Mononuclear cell (primary cell): ENCODE data around the gene RELT. TPM values are rescaled to one million over a fixed set of nuclear protein-coding genes. Genes with fewer than 3 reads are reported as not detected.

Source experiments
- H3K27me3 ChIP-seq: 2 replicates; pipeline ENCODE4 v1.6.0; 2011; ENCODE audit warnings: low read length, control low read depth; ENCODE audit not compliant: insufficient read depth
- H3K4me1 ChIP-seq: 2 replicates; pipeline ENCODE4 v1.5.1; 2011; ENCODE audit warnings: mild to moderate bottlenecking, low read length, control low read depth; ENCODE audit not compliant: insufficient read depth
- H3K4me3 ChIP-seq: 2 replicates; pipeline ENCODE4 v1.5.1; 2011; ENCODE audit warnings: mild to moderate bottlenecking, low read length, moderate library complexity
- H3K9me3 ChIP-seq: 2 replicates; pipeline ENCODE4 v1.5.1; 2011; ENCODE audit warnings: low read depth, mild to moderate bottlenecking, control low read depth, low read length
- total RNA-seq: library from RNA; depleted of rRNA; stranded (reverse); fragments of >200 nt; gene quantifications from one replicate; pipeline ENCODE4 v1.2.3, GENCODE V29; 2012

Gene RELT
- total RNA-seq, 1 donor: 64.0 TPM

DNA sequence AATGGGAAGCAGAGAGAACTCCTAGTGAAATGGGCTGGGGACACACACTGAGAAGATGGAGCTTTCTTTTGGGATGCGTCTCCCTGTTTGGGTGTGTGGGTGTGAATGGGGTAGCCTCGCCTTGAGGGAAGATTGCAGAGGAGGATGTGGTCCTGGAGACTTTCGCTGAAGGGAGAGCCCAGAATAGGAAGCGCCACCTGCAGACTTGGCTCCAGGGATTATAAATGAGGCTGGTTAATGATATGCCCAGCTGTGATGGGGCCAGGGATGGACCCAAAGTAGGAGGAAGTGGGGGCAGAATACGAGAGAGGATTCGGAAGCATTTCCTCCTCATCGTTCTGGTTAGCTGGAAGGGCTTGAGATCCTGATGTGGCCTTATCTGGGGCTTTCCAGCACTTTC lies 13.7 kb downstream of the RELT start:
- peaks cover 67% of the 10 kb centered on the region for H3K4me1 ChIP-seq

DNA sequence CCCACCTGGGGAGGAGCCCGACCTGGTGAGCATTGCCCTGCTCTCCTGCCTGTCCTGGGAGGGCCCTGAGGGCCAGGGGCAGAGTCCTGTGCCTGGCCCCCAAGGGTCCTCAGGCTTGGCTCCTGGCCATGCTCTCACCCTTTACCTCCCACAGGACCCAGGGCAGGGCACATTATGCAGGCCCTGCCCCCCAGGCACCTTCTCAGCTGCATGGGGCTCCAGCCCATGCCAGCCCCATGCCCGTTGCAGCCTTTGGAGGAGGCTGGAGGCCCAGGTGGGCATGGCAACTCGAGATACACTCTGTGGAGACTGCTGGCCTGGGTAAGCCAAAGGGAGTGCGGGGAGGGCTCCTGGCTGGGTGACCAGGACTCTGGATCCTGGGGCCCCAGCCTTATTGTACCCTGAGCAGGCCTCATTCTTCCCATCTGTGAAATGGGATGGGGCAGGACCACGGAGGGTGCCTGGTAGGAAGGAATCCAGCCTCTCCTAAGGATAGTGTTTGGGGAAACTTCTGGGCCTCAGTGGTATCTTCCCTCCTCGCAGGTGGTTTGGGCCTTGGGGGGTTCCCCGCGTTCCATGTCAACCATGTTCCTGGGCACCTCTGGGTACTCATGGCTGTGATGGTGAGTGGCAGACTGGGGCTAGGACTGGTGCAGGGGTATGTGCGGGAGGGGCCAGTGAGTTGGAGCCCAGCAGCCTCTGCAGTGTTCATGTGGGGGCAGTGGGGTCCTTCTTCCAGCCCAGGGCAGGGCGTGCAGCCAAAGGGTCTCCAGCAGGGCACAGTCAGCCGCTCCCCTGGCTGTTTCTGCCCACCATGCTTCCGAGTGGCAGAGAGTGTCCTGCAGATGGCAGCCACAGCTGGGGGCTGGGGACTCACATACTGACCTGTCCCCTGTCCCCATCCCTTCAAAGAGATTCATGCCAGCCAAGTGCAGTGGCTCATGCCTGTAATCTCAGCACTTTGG lies 14.7 kb downstream of the RELT start:
- no peak overlapping the region for H3K4me3 ChIP-seq
- H3K9me3 ChIP-seq: no peaks in the 10 kb centered on the region
- H3K4me1 ChIP-seq: peaks cover 57% of the 10 kb centered on the region
- no peaks in the 10 kb centered on the region for H3K27me3 ChIP-seq

More for the DNA sequence above, 13.7 kb downstream of the RELT start:
- Histone ChIP-seq H3K4me3 (no peak overlapping the region), H3K27me3 (no peaks in the 10 kb centered on the region), H3K9me3 (no peaks in the 10 kb centered on the region)

- Histone ChIP-seq H3K4me1 (peaks cover 50% of the 10 kb centered on the region), H3K27me3 (no peaks in the 10 kb centered on the region), H3K9me3 (no peaks in the 10 kb centered on the region)
Observed at GRCh38 chr11:73391665-73392064, 15.5 kb downstream of the RELT start.

GRCh38 chr11:73392108-73393010 lies 16.2 kb downstream of the RELT start:
- no peaks in the 10 kb centered on the region for H3K27me3 ChIP-seq
- peaks cover 43% of the 10 kb centered on the region for H3K4me1 ChIP-seq
- no peak overlapping the region for H3K4me3 ChIP-seq
- no peaks in the 10 kb centered on the region for H3K9me3 ChIP-seq

More at GRCh38 chr11:73391665-73392064, 15.5 kb downstream of the RELT start:
- no peak overlapping the region for H3K4me3 ChIP-seq

DNA sequence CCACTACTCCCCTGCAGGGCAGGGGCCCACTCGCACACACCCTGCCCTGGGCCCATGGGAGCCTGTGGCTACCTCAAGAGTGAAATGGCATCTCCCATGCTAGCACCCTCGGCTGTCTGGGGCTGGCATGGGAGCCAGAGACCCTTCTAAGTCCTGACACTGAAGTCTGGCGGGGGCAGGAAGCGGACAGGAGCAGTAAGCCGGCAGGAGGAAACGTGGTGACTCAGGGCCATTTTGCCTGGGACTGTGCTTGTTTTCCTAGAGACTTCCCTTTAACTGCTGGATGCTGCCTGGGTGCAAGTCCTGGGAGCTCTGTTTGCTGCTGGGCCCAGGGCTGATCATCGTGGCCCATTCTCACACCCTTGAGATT lies 16.8 kb downstream of the RELT start:
- Histone ChIP-seq H3K27me3 (no peaks in the 10 kb centered on the region), H3K4me3 (no peak overlapping the region), H3K9me3 (no peaks in the 10 kb centered on the region), H3K4me1 (peaks cover 36% of the 10 kb centered on the region)

DNA sequence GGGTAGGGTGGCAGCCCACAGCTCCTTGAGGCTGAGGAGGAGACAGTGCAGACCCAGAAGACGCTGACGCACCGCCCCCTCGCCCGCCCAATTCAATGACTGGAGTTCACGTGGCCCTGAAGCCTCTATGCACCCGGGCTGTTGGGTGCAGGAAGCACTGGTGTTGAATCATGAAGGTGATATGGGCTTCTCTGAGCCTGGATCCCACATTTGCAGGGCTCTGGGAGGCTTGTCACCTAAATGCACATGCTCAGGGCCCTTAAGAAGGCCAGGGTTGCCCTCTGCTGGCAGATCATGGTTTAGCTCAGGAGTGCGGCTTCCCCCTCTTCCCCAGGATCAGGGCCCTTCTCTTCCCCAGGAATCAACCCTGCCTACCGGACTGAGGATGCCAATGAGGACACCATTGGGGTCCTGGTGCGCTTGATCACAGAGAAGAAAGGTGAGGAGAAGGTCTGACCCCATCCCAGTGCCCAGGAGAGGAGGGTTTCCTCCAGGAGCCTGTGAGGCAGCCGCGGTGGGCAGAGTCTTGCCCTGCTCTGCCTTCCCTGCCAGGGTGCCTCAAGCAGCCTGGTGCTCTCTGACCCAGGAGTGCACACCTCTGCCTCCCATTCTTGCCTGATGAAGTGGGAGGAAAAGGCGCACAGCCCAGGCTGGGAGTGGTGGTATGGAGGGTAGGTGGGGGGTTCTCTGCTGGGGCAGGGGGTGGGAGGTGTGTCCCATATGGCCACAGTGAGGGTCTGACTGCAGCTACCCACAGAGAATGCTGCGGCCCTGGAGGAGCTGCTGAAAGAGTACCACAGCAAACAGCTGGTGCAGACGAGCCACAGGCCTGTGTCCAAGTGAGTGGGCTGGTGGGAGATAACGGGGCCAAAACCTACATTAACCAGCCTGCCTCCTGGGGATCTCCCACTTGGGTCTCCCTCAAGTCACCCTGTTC lies 17.5 kb downstream of the RELT start:
- Histone ChIP-seq H3K4me1 (peaks cover 29% of the 10 kb centered on the region), H3K27me3 (no peaks in the 10 kb centered on the region), H3K4me3 (no peak overlapping the region), H3K9me3 (no peaks in the 10 kb centered on the region)

DNA sequence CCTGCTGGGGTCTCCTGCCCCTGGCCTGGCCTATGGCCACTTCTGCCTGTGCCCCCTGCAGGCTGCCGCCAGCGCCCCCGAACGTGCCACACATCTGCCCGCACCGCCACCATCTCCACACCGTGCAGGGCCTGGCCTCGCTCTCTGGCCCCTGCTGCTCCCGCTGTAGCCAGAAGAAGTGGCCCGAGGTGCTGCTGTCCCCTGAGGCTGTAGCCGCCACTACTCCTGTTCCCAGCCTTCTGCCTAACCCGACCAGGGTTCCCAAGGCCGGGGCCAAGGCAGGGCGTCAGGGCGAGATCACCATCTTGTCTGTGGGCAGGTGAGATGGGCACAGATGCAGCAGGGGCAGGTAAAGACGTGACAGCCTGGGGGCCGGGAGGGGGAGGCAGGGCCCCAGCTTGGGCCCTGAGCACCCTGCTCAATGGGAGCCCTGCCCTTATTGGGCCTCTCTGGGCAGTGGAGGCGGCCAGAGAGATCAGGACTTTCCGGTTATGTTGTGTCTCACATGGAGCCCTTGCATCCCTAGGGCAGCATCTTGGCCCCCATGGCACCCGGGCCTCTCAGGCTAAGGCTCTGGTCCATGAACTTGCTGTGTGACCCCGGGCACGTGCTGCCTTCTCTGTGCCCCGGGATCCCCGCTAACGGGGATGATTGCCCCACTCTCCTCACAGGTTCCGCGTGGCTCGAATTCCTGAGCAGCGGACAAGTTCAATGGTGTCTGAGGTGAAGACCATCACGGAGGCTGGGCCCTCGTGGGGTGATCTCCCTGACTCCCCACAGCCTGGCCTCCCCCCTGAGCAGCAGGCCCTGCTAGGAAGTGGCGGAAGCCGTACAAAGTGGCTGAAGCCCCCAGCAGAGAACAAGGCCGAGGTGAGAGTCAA lies 18.5 kb downstream of the RELT start:
- Histone ChIP-seq H3K9me3 (no peaks in the 10 kb centered on the region), H3K4me3 (no peak overlapping the region), H3K4me1 (peaks cover 20% of the 10 kb centered on the region), H3K27me3 (no peaks in the 10 kb centered on the region)

GRCh38 chr11:73395297-73396208 lies 19.4 kb downstream of the RELT start:
- H3K9me3 ChIP-seq: no peaks in the 10 kb centered on the region
- no peak overlapping the region for H3K4me3 ChIP-seq
- H3K4me1 ChIP-seq: peaks cover 11% of the 10 kb centered on the region
- no peaks in the 10 kb centered on the region for H3K27me3 ChIP-seq

- H3K9me3 ChIP-seq: no peaks in the 10 kb centered on the region
Observed at GRCh38 chr11:73396251-73396930, 20.2 kb downstream of the RELT start.

GRCh38 chr11:73396985-73397384 lies 20.8 kb downstream of the RELT start:
- Histone ChIP-seq H3K9me3 (no peaks in the 10 kb centered on the region), H3K4me1 (peaks cover 10% of the 10 kb centered on the region), H3K27me3 (no peaks in the 10 kb centered on the region), H3K4me3 (no peak overlapping the region)

More at GRCh38 chr11:73396251-73396930, 20.2 kb downstream of the RELT start:
- peaks cover 10% of the 10 kb centered on the region for H3K4me1 ChIP-seq
- H3K4me3 ChIP-seq: no peak overlapping the region
- H3K27me3 ChIP-seq: no peaks in the 10 kb centered on the region

DNA sequence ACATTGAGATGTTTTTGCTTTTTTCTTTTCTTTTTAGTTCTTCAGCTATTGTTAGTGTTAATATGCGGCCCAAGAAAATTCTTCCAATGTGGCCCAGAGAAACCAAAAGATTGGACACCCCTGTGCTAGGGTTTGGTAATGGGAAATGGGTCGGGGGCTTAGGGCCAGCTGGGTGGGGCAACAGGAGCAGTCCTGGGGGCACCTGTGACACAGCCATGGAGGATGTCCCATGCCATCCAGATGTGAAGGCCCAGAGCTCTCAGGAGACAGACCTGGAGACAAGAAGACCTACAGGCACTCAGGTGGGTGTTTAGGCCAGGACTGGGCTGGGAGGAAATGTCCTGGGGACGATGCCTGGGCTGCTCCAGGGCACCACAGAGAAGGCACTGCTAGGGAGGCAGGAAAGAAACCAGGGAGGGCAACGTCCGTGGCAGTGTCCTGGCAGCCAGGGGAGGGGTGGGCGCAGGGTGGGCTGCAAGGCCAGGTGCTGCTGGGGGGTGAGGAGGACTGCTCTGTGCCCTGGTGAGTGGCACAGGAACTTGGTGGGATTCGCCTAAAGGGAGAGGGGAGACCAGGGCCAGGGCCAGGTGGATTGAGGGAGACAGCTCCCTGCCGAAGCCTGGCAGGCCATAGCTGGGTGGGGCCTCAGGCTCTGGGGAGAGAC lies 21.4 kb downstream of the RELT start:
- Histone ChIP-seq H3K4me1 (peaks cover 8% of the 10 kb centered on the region), H3K4me3 (no peak overlapping the region), H3K9me3 (no peaks in the 10 kb centered on the region), H3K27me3 (no peaks in the 10 kb centered on the region)

- Histone ChIP-seq H3K4me1 (peaks cover 3% of the 10 kb centered on the region), H3K27me3 (no peaks in the 10 kb centered on the region), H3K9me3 (no peaks in the 10 kb centered on the region), H3K4me3 (no peak overlapping the region)
Observed at GRCh38 chr11:73398132-73398526, 21.9 kb downstream of the RELT start.
